Epidermal melanocyte (primary cell): ENCODE results near the gene RNASE8.
A peak's percentile ranks its signal among the peaks of the same experiment; 100 is the strongest.
"Not testable (repeated sequence)": the region's sequence is repeated elsewhere in the genome, so short reads cannot be mapped to it uniquely, and the experiment has no call there.

ENCODE experiments used
- DNase-seq: peaks from one replicate; pipeline ENCODE4 v3.0.0; 2011; ENCODE audit warnings: low spot score; ENCODE audit not compliant: insufficient read length

The RNASE8 gene

DNA sequence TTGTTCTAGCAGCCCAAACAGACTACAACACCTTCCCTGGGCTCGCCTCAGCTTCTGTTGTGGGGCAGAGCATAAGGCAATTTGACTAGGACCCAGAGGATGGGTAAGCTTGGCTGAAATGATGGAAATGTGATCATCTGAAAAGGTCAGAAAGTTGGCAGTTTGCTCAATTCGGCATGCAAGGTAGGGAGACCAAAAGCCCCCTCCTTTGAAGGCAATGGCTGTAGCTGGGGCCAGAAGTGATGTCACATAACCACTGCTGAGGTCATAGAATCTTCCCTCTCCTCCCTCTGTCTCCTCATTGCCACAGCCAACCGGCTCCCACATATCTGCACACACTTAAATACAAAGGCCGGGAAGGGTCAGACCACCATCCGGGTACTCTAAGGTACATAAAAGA is 27.7 kb upstream of the RNASE8 start, which contains the start of gene TPPP2:
TPPP2 (plus strand) TSS at position 301 of the 400 bp plus-strand sequence. CDS start 365 bp downstream, outside the sequence.
- no peak for DNase-seq

DNA sequence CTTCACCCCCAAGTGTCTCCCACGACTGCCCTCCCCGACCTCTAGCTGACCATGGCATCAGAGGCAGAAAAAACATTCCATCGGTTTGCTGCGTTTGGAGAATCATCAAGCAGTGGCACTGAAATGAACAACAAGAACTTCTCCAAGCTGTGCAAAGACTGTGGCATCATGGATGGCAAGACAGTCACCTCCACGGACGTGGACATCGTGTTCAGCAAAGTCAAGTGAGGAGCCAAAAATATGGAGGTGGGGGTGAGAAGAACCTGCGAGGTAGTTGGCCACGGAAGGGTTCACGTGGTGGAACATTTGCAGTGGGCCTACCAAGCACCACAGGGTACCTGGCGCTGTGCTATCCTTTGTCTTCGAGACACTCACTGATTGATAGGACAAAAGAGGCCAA is 27.1 kb upstream of the RNASE8 start:
- DNase-seq: no peak

DNA sequence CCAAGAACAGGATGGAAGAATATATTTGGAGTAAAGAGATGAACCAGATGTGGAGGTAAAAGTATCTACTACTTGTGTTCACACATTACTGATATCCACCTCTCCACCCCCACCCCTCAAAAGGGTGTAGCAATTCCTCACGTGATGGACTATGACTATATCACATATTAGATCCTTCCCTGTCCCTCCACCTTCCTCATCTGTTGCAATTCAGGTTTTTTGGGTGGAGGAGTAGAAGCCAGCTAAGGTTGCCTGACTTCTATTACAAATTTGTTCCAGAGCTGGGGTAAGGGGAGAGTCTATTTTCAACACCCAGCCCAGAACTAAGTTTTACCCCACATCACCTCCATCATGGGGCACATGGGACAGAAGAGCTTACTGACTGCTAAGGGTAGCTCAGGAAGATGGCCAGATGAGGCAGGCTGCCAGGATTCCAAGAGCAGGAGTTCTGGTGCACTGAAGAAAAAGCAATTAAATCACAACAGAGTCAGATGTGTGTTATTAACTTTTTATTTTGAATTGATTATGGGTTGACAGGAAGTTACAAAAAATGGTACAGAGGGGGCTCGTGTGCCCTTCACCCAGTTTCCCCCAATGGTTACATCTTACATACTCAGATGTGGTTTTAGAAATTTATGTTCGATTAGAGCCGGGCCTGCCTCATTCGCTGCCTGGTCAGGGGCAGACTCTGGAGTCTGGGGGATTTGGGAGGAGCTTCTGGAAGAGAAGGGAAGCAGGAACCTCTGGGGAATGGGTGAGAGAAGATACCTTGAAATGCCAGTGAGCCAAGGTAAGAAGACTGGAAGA is 25.1 kb upstream of the RNASE8 start:
- DNase-seq: no peak

DNA sequence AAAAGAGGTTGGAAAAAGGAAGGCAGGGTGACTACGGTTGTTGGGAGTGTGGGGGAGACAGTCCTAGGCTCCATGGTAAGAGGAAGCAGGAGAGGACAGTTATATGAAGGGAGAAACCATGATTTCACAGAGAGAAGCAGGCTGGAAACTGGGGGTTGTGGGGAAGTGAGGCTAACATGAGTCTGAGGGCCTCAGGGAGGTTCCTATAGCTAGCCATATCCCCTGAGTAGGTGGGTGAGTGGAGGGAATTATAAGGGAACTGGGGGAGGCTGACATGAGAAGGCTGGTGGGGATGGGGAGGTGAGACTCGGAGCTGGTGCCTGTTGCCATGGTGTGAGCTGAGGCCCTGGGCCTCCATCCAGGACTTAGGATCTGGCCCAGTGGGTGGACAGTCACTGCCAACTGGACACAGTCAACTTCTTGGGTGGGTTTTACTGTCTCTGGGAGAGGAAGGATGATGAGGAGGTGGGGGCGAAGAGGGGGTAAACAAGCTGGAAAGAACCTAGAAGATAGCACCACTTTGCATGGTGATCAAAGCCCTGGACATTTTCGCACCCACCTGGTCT is 24.4 kb upstream of the RNASE8 start:
- DNase-seq: no peak

DNA sequence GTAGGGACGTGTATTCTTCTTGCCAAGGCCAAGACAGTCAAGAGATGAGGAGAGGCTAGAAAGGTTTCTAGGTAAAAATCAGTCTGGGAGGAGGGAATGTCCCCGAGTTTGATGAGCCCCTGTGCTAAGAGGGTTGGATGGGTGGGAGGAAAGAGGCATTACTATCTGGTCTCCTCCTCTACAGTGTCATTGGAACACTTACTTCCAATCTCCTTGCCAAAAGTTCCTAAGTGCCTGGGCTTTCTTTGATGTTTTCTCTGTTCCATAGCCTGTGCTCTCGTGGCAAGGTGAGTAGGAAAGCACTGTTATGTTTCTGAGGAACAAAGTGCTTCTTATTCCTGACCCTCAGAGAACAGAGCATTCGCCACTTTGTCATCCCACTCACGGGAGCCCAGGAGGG is 22.9 kb upstream of the RNASE8 start, which contains the start of gene RNASE13:
RNASE13 (minus strand) TSS at position 101 of the 400 bp plus-strand sequence. CDS start 519 bp downstream, outside the sequence.
- no peak for DNase-seq

DNA sequence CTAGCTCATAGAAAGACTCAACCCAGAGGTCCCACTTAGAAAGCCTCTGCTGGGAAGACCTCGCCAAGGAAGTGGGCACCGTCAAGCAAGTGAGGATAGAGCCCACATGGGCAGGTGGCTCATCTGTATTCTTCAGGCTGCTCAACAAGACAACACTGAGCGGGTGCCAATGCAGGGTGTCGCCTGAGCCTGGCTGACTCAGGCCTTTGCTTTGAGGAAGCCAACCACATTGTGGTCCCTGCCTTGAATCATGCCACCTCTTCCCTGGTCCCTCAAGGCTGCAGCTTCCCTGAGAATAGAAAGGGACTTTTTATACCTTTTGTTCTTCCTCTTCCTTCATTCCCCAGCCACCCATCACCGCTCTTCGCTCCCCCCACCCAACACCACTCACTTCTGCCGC is 20.9 kb upstream of the RNASE8 start:
- DNase-seq: no peak

DNA sequence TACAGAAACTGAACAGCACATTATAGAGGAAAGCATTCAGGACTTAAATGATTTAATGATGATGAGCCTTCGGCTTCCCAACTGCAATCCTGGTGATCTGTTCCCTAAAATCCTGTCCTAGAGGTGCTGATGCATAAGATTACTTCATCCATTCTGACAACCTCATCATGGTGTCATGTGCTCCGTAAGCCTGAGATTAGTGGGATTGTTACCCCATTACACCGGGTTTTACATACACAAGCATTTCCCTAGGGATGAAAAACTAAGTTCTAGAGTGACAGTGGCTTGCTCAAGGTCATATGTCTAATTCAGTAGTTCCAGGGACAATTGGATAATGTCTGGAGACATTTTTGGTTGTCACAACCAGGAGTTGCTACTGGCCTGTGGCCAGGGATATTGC is 20.5 kb upstream of the RNASE8 start:
- no peak for DNase-seq

DNA sequence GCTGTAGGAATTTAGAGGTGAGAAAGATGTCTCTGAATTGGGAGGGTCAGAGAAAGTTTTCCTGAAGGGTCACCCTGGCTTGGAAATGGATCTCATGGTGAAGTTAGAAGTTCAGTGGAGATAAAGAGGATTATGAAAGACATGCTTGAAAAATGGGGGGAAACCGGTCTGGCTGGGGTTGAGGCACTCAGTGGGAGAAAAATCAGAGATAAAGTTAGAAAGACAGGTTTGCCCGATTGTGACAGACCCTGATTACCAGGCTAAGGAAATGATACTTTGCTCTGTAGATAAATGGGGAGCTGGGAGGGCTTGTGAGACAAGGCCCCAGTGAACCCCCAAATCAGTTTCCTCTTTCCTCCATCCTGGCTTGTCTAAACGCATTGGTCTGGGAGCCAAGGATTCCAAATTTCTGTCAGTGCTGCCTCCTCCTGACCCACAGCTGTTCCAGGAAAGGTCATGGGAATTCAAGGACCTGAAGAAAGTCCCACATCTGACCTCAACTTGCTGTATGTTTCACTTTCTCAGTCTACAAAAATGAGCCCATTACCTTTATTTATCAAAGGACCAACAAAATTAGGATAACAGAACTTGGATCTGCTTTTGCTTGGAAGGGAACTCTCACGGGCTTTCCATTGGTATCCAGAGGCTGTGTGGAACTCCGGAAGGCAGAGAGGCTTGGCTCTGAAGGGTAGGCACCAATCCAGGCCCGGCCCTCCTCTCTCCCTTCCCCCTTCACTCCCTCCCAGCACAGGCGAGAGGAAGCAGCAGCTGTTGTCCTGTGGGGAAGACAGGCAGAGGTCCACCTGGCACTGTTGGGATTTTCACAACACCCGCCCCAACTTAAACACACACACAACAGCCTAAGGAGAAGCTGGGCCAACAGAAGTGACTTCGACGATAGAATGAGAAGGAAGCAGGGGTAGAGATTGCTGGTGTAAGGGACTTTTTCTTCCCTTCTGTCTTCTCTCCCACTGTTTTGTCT is 18.9 kb upstream of the RNASE8 start:
- DNase-seq: peak; percentile 47

DNA sequence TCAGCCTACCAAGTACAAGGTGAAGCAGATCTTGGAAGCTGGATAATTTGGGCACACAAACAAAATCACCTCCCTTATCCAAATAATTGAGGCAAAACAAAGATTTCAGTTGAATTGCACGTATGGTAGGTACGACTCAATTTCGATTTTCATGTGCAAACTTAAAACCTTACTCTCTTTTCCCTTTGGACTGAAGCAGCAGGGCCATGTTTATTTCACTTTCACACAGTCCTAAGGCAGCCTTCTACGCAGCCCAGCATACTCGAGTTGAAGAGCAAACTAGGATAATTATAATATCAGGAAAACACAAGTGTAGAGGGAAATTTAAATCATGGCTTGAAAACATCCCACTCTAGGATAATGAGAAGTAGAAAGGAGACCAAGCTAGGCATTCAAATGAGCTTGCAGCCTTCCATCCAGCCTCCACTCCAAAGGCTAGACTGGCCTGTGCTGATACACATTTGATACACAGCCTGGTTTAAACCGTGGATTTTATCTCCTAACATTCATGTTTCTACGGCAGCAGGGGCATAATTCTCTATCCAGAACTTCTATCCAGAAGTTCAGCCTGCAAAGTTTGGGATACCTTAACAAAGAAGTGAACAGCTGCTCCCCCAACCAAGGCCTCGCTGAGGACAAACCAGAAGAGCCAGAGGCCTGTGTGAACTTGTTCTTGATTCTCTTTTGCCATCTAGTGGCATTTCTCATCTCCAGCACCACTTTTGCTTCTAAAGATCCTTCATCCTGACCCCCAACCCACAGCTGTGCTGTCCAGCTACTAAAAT is 17.8 kb upstream of the RNASE8 start:
- DNase-seq: peak; percentile 80

DNA sequence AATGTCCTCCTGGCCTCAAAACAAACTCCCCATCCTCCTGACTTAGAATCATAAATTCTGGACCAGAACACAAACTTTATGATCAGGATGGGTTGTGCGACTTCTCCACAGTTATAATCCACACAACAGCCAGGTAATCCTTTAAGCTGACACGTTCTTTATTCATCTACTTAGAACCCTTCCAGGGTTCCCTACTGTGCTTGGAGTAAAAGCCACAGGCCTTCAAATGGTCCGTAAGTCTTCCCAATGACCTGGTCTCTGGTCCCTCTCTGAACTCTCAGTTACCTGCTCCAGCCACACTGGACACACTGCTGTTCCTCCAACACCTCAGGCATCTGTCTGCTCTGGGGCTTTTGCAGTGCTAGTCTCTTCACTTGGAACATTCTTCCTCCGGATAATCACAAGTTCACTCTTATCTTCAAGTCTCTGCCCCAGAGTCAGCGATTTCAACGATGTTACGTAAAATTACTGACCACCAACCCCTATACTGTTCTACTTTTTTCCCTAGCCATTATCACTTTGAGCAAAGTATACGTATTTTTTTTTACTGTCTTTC is 17.2 kb upstream of the RNASE8 start:
- no peak for DNase-seq

DNA sequence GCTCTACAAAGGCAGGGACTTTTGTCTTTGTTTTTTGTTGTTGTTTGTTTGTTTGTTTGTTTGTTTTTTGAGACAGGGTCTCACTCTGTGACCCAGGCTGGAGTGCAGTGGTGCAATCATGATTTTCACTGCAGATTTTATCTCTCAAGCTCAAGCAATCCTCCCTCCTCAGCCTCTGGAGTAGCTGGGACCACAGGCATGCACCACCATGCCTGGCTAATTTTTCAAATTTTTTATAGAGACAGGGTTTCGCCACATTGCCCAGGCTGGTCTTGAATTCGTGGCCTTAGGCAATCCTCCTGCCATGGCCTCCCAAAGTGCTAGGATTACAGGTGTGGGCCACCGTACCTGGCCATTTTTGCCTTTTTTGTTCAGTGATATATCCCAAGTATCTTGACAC is 16.7 kb upstream of the RNASE8 start:
- not testable (repeated sequence) for DNase-seq

DNA sequence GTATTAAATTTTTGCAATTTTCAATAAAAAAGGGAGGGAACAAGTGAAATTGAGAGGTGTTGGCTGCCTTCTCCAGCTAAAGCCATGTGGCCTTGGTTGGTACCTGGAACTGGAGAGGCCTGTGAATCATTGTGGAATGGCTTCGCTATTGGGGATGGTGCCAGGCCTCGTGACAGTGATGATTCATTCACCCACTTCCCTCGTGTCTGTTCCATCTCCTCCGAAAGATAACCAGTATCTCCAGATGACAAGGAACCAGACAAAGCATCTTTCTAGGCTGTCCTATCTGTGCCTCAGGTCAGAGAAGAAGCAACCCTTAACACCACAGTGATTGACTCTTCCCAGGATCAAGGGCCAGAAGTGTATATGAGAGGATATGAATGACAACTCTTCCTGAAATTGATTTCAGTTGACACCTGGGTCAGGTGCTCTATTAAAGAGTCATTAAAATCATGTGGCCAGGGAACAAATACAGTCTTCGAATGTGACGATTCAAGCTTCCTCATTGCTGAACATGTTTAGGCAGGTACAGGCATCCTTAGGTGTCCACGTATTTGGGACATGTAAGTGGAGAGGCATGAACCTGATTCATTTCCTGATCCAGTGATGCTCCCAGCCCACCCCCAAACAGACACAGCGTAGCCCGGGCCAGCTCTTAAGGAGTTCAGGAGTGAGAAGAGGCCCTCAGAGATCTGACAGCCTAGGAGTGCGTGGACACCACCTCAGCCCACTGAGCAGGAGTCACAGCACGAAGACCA is 15.8 kb upstream of the RNASE8 start, which contains the start of gene RNASE7:
RNASE7 (plus strand) TSS at position 687 of the 758 bp plus-strand sequence. CDS start 631 bp downstream, outside the sequence.
- no peak for DNase-seq

DNA sequence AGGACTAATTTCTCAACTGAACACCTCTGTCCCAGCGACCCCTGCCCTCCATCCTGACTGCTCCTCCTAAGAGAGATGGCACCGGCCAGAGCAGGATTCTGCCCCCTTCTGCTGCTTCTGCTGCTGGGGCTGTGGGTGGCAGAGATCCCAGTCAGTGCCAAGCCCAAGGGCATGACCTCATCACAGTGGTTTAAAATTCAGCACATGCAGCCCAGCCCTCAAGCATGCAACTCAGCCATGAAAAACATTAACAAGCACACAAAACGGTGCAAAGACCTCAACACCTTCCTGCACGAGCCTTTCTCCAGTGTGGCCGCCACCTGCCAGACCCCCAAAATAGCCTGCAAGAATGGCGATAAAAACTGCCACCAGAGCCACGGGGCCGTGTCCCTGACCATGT is 14.7 kb upstream of the RNASE8 start:
- no peak for DNase-seq

DNA sequence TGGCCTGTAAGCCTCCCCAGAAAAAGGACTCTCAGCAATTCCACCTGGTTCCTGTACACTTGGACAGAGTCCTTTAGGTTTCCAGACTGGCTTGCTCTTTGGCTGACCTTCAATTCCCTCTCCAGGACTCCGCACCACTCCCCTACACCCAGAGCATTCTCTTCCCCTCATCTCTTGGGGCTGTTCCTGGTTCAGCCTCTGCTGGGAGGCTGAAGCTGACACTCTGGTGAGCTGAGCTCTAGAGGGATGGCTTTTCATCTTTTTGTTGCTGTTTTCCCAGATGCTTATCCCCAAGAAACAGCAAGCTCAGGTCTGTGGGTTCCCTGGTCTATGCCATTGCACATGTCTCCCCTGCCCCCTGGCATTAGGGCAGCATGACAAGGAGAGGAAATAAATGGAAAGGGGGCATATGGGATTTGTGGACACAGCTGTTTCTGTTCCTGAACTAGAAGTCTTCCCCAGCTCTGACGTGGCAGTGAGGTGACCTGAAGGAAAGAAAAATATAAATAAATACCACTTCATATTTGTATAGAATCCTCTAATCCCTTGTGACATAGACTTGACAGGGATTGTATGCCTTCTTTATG is 14.1 kb upstream of the RNASE8 start:
- DNase-seq: no peak

DNA sequence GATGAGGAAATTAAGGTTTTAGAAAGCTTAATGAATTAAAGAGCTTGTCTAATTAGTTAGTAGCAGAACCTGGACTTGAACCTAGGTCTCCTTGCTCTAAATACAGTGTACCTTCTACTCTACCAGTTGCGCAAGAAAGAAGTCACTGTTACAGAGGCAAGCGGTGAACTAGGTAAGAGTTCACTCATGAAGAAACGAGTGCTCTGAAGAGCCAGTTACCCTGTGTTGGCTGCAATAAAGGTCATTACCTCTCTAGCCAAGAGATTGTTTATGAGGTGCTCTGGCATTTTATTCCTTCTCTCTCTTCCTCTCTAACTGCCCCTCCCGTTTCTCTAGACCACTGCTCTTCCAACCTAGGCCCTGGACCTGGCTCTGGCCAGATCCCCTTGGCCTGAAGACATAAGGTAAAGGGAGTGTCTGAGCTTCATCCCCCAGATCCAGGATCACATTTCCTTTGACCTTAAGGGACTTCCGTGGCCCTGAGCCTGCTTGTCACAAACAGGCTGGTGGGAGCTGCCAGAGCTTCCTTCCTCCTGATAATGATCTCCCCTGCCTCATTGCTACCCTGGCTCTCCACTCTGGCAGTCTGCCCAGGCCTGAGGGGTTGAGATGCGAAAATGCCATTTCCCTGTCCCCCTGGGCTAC is 13.5 kb upstream of the RNASE8 start:
- no peak for DNase-seq

DNA sequence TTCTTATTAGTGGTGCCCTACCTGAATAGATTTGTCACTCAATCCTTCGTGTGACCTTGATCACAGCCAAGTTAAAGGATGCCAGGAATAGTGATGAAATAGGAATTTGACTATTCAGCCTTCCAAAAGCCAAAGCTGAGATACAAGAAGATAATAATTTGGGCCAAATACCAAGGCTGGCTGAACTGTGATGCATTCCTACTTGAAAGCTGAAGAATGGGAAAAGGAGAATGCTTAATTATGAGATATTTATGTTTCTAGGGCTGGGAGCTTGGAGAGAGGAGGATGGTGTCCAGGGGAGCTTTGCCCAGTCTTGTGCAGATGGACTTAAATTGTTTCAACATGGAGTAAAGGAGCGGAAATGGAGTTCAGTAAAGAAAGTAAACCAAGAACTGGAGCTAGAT is 10.2 kb upstream of the RNASE8 start:
- no peak for DNase-seq

DNA sequence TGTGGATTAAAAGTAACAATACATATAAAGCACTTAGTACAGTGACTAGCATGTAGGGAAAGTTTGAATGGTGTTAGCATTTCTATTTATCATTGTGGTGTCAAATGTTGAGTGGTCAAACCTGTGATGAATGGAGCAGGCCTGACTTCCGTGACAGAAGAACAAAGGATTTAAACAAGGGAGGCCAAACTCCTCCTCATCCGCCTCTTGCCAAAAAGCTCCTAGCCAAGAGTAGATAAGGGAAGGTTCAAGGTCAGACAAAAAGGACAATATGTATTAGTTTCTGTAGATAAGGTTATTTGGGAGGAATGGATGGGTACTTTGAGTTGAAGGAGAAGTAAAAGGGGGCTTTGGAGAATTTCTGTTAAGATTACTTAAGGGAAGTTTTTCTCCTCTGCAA is 9.0 kb upstream of the RNASE8 start:
- DNase-seq: no peak

DNA sequence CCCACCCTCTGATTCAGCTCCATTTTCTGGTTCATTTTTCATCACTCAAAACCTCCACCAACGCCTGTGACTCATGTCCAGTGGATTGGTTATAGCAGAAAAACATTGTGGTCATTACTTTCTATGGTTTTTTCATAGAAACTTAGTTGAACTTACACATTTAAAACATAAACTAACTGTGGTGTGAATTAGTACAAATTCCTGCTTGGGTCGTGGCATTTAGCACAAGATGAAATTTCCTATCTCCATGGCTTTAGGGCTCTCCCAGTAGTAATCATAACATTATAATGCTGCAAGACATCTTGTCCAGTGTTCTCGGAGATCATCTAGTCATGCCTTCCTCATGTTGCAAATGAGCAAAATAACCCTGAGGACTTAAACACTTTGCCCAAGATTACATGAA is 8.3 kb upstream of the RNASE8 start:
- DNase-seq: no peak

DNA sequence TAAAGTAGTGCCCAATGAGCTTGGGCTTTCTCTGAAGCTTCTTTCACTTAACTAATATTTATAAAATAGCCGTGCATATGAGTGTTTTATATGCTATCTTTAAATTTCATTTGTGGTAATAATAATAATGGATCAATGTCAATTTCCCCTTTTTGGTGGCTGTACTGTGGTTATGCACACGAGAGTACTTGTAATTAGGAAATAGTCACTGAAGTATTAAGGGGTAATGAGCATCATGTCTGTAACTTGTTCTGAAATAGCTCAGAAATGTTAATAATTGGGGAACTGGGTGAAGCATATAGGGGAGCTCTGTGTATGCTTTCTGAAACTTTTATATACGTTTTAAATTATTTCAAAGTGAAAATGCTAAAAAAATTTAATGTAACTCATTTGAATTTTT is 7.0 kb upstream of the RNASE8 start:
- DNase-seq: no peak
